HepG2 (cell line): Measurements from ENCODE around the gene DENND1C. TPM values are rescaled to one million over a fixed set of nuclear protein-coding genes. Genes with fewer than 3 reads are reported as not detected.

Experiments used
- ARNT2 ChIP-seq: sonication (generic); formaldehyde crosslinking; IDR thresholded peaks from 2 replicates; pipeline ENCODE4 v1.8.0; 2022; ENCODE audit warnings: mild to moderate bottlenecking, low read depth, missing genetic modification reagents, moderate library complexity
- DBP ChIP-seq: sonication (generic); formaldehyde crosslinking; IDR thresholded peaks from 2 replicates; pipeline ENCODE4 v1.4.0; 2020; ENCODE audit warnings: missing genetic modification reagents; ENCODE audit errors: not compliant biosample characterization
- DMAP1 ChIP-seq: IDR thresholded peaks from 2 replicates; pipeline ENCODE4 v1.6.1; 2016
- EP300 ChIP-seq, 3 experiments: sonication (generic) in 1 of 3; formaldehyde crosslinking in 1 of 3; IDR thresholded peaks; 2 replicates each; pipeline versions ENCODE4 v1.5.1 to v1.6.1; 2011 to 2020; ENCODE audit warnings: low read depth in 2 of 3, low read length in 2 of 3, borderline replicate concordance in 1 of 3, improper control_type of control experiment in 1 of 3, mild to moderate bottlenecking in 1 of 3, missing genetic modification reagents in 1 of 3, moderate library complexity in 1 of 3
- FOSL2 ChIP-seq: sonication (generic); formaldehyde crosslinking; IDR thresholded peaks from 2 replicates; pipeline ENCODE4 v1.4.0; 2020; ENCODE audit warnings: missing genetic modification reagents
- FUBP1 ChIP-seq: sonication (generic); formaldehyde crosslinking; IDR thresholded peaks from 2 replicates; pipeline ENCODE4 v1.5.1; 2020; ENCODE audit warnings: missing genetic modification reagents, mild to moderate bottlenecking, borderline replicate concordance
- HCFC1 ChIP-seq: fragments of 150-350 bp; IDR thresholded peaks from 2 replicates; pipeline ENCODE4 v1.6.1; 2014; ENCODE audit warnings: low read depth, low read length
- HIC2 ChIP-seq: sonication (generic); formaldehyde crosslinking; IDR thresholded peaks from 2 replicates; pipeline ENCODE4 v1.9.0; 2022; ENCODE audit warnings: low read depth, missing genetic modification reagents
- HNRNPK ChIP-seq: fragments of 200-400 bp; formaldehyde crosslinking; IDR thresholded peaks from 2 replicates; pipeline ENCODE4 v1.6.1; 2018; ENCODE audit warnings: low read length, low read depth, moderate library complexity, mild to moderate bottlenecking; ENCODE audit not compliant: poor library complexity, severe bottlenecking
- MAFF ChIP-seq: IDR thresholded peaks from 2 replicates; pipeline ENCODE4 v1.6.1; 2011; ENCODE audit warnings: low read depth, low read length, improper control_type of control experiment
- NFKBIZ ChIP-seq: IDR thresholded peaks from 2 replicates; pipeline ENCODE4 v1.6.1; 2018; ENCODE audit warnings: missing genetic modification reagents, missing compliant biosample characterization
- PAF1 ChIP-seq: IDR thresholded peaks from 2 replicates; pipeline ENCODE4 v1.6.1; 2016; ENCODE audit warnings: missing genetic modification reagents, missing compliant biosample characterization
- SRSF4 ChIP-seq: fragments of 200-400 bp; formaldehyde crosslinking; IDR thresholded peaks from one replicate; pipeline ENCODE4 v1.6.1; 2018; ENCODE audit warnings: mild to moderate bottlenecking, low read depth, low read length, moderate library complexity; ENCODE audit not compliant: poor library complexity, severe bottlenecking
- ZBTB21 ChIP-seq: sonication (generic); formaldehyde crosslinking; IDR thresholded peaks from 2 replicates; pipeline ENCODE4 v1.4.0; 2020; ENCODE audit warnings: missing genetic modification reagents
- ZBTB7B ChIP-seq: sonication (generic); formaldehyde crosslinking; IDR thresholded peaks from 2 replicates; pipeline ENCODE4 v1.4.0; 2020; ENCODE audit warnings: missing genetic modification reagents
- ZC3H13 ChIP-seq: sonication (generic); formaldehyde crosslinking; IDR thresholded peaks from 2 replicates; pipeline ENCODE4 v1.8.1; 2023; ENCODE audit warnings: mild to moderate bottlenecking, missing genetic modification reagents, moderate library complexity
- ZNF180 ChIP-seq: sonication (generic); formaldehyde crosslinking; IDR thresholded peaks from 2 replicates; pipeline ENCODE4 v1.4.0; 2020; ENCODE audit warnings: low read depth, missing genetic modification reagents, borderline replicate concordance
- ZNF224 ChIP-seq: sonication (generic); formaldehyde crosslinking; IDR thresholded peaks from 2 replicates; pipeline ENCODE4 v1.5.0; 2020; ENCODE audit warnings: mild to moderate bottlenecking, missing genetic modification reagents
- ZNF282 ChIP-seq: fragments of 450-650 bp; IDR thresholded peaks from 2 replicates; pipeline ENCODE4 v1.6.1; 2018; ENCODE audit not compliant: partially characterized antibody
- ZNF567 ChIP-seq: sonication (generic); formaldehyde crosslinking; IDR thresholded peaks from 2 replicates; pipeline ENCODE4 v1.8.1; 2023; ENCODE audit warnings: mild to moderate bottlenecking, missing genetic modification reagents, borderline replicate concordance
- ZNF776 ChIP-seq: sonication (generic); formaldehyde crosslinking; IDR thresholded peaks from 2 replicates; pipeline ENCODE4 v1.4.0; 2020; ENCODE audit warnings: mild to moderate bottlenecking, missing genetic modification reagents
- ZNF878 ChIP-seq: sonication (generic); formaldehyde crosslinking; IDR thresholded peaks from 2 replicates; pipeline ENCODE4 v1.8.1; 2023; ENCODE audit warnings: mild to moderate bottlenecking, missing genetic modification reagents, moderate library complexity
- polyA plus RNA-seq, 8 experiments: library from polyadenylated mRNA; depleted of rRNA in 3 of 8; stranded (reverse) in 7 of 8; unstranded in 1 of 8; fragments of >200 nt; fragmentation: Illumina TruSeq in 4 of 8; extraction: Trizol in 4 of 8; gene quantifications; 2 replicates each; pipeline versions ENCODE4 v1.2.1 to v1.2.3, GENCODE V29; 2011 to 2016; ENCODE audit warnings: low read depth in 4 of 8, missing spikeins in 1 of 8, mixed read lengths in 1 of 8; ENCODE audit not compliant: insufficient read depth in 1 of 8
- total RNA-seq, 5 experiments: library from RNA; depleted of rRNA; stranded (reverse); fragments of >200 nt; fragmentation: Illumina TruSeq; extraction: Trizol; gene quantifications; 2 replicates each; pipeline ENCODE4 v1.2.3, GENCODE V29; 2016; ENCODE audit warnings: low read depth in 1 of 5
- TF ChIP-seq, protein P1 (sequence below): sonication (generic); formaldehyde crosslinking; conservative IDR thresholded peaks from 2 replicates; pipeline ENCODE4 v1.8.0; 2022; ENCODE audit warnings: mild to moderate bottlenecking, moderate library complexity, missing genetic modification reagents
- TF ChIP-seq, protein P2 (sequence below): IDR thresholded peaks from 2 replicates; pipeline ENCODE4 v1.6.1; 2018; ENCODE audit warnings: missing genetic modification reagents

DENND1C gene
- total and polyA plus RNA-seq, 2 of the 13 experiments (the other 11 are each of a cell fraction or from before 2014, with no cell fraction given) = 0.04 to 0.73 TPM

DNA sequence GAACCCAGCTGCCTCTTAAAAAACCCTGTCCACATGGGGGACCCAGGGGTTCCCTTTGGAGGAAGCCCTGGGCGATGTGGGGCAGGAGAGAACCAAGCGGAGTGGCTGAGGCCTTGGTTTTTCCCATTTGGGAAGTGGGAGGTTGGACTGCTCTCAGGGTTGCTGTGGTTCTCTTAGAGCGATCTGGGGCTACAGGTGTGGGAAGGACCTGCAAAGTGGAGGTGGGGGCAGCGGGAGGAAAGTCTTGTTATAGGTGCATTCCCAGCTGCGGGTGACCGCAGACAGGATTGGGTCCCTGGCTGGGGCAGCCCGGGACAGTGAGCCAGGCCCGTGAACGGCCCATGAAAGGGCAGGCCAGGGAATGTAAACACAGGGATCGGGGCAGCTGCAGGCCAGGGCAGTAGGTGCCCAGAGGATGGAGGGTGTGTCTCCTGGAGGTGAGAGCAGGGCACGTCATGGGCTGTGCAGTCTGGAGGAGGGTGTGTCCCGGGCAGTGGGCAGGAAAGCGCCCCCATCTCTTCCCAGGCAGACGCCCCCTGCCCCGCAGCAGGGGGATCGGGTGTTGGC lies 22.8 kb downstream of the DENND1C start (continued):
- TF ChIP-seq, protein P1, sequence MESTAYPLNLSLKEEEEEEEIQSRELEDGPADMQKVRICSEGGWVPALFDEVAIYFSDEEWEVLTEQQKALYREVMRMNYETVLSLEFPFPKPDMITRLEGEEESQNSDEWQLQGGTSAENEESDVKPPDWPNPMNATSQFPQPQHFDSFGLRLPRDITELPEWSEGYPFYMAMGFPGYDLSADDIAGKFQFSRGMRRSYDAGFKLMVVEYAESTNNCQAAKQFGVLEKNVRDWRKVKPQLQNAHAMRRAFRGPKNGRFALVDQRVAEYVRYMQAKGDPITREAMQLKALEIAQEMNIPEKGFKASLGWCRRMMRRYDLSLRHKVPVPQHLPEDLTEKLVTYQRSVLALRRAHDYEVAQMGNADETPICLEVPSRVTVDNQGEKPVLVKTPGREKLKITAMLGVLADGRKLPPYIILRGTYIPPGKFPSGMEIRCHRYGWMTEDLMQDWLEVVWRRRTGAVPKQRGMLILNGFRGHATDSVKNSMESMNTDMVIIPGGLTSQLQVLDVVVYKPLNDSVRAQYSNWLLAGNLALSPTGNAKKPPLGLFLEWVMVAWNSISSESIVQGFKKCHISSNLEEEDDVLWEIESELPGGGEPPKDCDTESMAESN = no peak
- TF ChIP-seq DMAP1 (no peak), ZBTB7B (no peak), EP300 (IDR thresholded peaks at IDR 0.05; ENCODE audit: low read depth in 2 of 2, low read length in 2 of 2) (no peak), EP300 (CRISPR knock-in tag; IDR thresholded peaks at IDR 0.05; ENCODE audit: borderline replicate concordance) (no peak), HNRNPK (no peak), ZC3H13 (CRISPR knock-in tag) (no peak), HCFC1 (no peak), SRSF4 (no peak), ZNF224 (CRISPR knock-in tag) (no peak), ZBTB21 (CRISPR knock-in tag) (no peak), NFKBIZ (CRISPR knock-in tag) (no peak), ZNF567 (CRISPR knock-in tag) (no peak), FOSL2 (CRISPR knock-in tag) (no peak), ZNF180 (CRISPR knock-in tag) (no peak), PAF1 (CRISPR knock-in tag) (no peak), ZNF776 (no peak), ZNF282 (no peak), DBP (CRISPR knock-in tag) (no peak), MAFF (no peak), ARNT2 (CRISPR knock-in tag) (no peak), HIC2 (CRISPR knock-in tag) (no peak), ZNF878 (CRISPR knock-in tag) (no peak), FUBP1 (no peak)
- TF ChIP-seq, protein P2, sequence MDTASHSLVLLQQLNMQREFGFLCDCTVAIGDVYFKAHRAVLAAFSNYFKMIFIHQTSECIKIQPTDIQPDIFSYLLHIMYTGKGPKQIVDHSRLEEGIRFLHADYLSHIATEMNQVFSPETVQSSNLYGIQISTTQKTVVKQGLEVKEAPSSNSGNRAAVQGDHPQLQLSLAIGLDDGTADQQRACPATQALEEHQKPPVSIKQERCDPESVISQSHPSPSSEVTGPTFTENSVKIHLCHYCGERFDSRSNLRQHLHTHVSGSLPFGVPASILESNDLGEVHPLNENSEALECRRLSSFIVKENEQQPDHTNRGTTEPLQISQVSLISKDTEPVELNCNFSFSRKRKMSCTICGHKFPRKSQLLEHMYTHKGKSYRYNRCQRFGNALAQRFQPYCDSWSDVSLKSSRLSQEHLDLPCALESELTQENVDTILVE = no peak
